Psoas muscle (tissue), 8 donors: ENCODE measurements around the gene ATP6V1G1. TPM values are rescaled to one million over a fixed set of nuclear protein-coding genes. Genes with fewer than 3 reads are reported as not detected.

Source experiments
- ATAC-seq, 4 donors: fragments of 200-7000 bp; cut with Tn5 transposase; one replicate each; pipeline ENCODE4 v1.9.1; 2020; ENCODE audit warnings: moderate library complexity in 3 of 4, mild to moderate bottlenecking in 2 of 4
- DNase-seq, 2 donors: peaks; one replicate each; pipeline ENCODE4 v3.0.0-alpha.2; 2020
- H3K27ac ChIP-seq: fragments of 200-600 bp; one replicate; pipeline ENCODE4 v1.8.0; 2022
- H3K27me3 ChIP-seq, 3 donors: fragments of 200-600 bp in 1 of 3; one replicate each; pipeline versions ENCODE4 v1.6.1 to v1.8.0; 2013 to 2022; ENCODE audit warnings: low read length in 2 of 3, mild to moderate bottlenecking in 2 of 3, moderate library complexity in 1 of 3; ENCODE audit not compliant: insufficient read depth in 3 of 3
- H3K36me3 ChIP-seq, 2 donors: fragments of 200-600 bp in 1 of 2; one replicate each; pipeline versions ENCODE4 v1.6.1 to v1.8.0; 2013 to 2022; ENCODE audit warnings: low read depth in 1 of 2, mild to moderate bottlenecking in 1 of 2, moderate library complexity in 1 of 2; ENCODE audit not compliant: insufficient read depth in 1 of 2
- H3K4me1 ChIP-seq: fragments of 200-600 bp; one replicate; pipeline ENCODE4 v1.8.0; 2022
- H3K4me3 ChIP-seq: fragments of 200-600 bp; one replicate; pipeline ENCODE4 v1.8.0; 2022; ENCODE audit warnings: mild to moderate bottlenecking
- H3K9me3 ChIP-seq: fragments of 200-600 bp; one replicate; pipeline ENCODE4 v1.8.0; 2022
- CTCF ChIP-seq: fragments of 200-600 bp; IDR thresholded peaks from one replicate; pipeline ENCODE4 v1.8.0; 2022; ENCODE audit warnings: antibody characterized with exemption
- WGBS, 3 donors: extraction: QIAGEN DNeasy Blood & Tissue Kit; methylation state at CpG; one replicate each; pipeline versions ENCODE4 v1.1.6 to v1.1.7; 2013; 5-methylcytosine and 5-hydroxymethylcytosine counted together
- intact Hi-C, 2 donors: fragments of 100-400 bp; cut with DNase I; formaldehyde crosslinking; loops; one replicate each; pipeline versions ENCODE4 v1.11.0 to v1.14.2; 2022
- polyA plus RNA-seq, 3 donors: library from polyadenylated mRNA; stranded (reverse); fragments of 200-250 nt; gene quantifications; one replicate each; pipeline ENCODE4 v1.2.3, GENCODE V29; 2013
- total RNA-seq, 4 donors: library from RNA; stranded (reverse); fragmentation: NEBNext Ultra II Directional in 2 of 4; extraction: Animal tissue kit (Norgen Biotek cat#: 25700) in 2 of 4; gene quantifications; one replicate each; pipeline versions ENCODE4 v1.2.1 to v1.2.4, GENCODE V29; 2021 to 2023
- donor health status: healthy with polysubstance abuse.
- donor health status: DM: no; HTN: no; CAD: no; lungs with moderate emphysema.
- donor health status: Bipolar disorder and iron deficiency.
- donor health status: healthy.
- donor health status: DM: yes; HTN: yes; CAD: no.
- donor health status: DM: no; HTN: no; CAD: no.
- donor health status: DM: no; HTN: no; CAD: no.
- donor health status: DM: yes; HTN: yes; CAD: no.

Gene ATP6V1G1
- total and polyA plus RNA-seq, 7 donors, result 60.9 to 132 (median 98.8) TPM

- peaks cover 0 to 57% of the 10 kb centered on the region in 2 donors for H3K36me3 ChIP-seq
- no peaks in the 10 kb centered on the region for H3K9me3 ChIP-seq
- no peaks in the 10 kb centered on the region for H3K4me1 ChIP-seq
- no peak overlapping the region for H3K4me3 ChIP-seq
- no peaks in the 10 kb centered on the region for H3K27me3 ChIP-seq
- WGBS, 3 donors, result 75 to 87% (median 81%) methylated on average over 4 of the region's 4 CpGs
- ATAC-seq (no peak), DNase-seq (no peak)
- intact Hi-C loops, result no loop called here
- no peak overlapping the region for H3K27ac ChIP-seq
- TF ChIP-seq CTCF, result no peak
Measured at GRCh38 chr9:114626415-114627020, 38.9 kb downstream of the ATP6V1G1 start.

GRCh38 chr9:114627553-114627952 lies 40.0 kb downstream of the ATP6V1G1 start:
- ATAC-seq, result no peak
- no peaks in the 10 kb centered on the region for H3K9me3 ChIP-seq
- peaks cover 0 to 59% of the 10 kb centered on the region in 2 donors for H3K36me3 ChIP-seq

GRCh38 chr9:114629563-114630090 lies 42.1 kb downstream of the ATP6V1G1 start:
- H3K36me3 ChIP-seq, result peaks cover 0 to 80% of the 10 kb centered on the region in 2 donors
- ATAC-seq (no peak), DNase-seq (no peak)
- no peak overlapping the region for H3K27ac ChIP-seq
- no peak overlapping the region for H3K4me3 ChIP-seq
- 74 to 81% (median 76%) methylated on average over 7 of the region's 7 CpGs for WGBS, 3 donors
- no peak for TF ChIP-seq CTCF
- no peaks in the 10 kb centered on the region for H3K27me3 ChIP-seq
- no peaks in the 10 kb centered on the region for H3K4me1 ChIP-seq
- no peaks in the 10 kb centered on the region for H3K9me3 ChIP-seq
- intact Hi-C loops, result no loop called here

More at GRCh38 chr9:114627553-114627952, 40.0 kb downstream of the ATP6V1G1 start:
- intact Hi-C loops, result no loop called here
- DNase-seq, result no peak
- no peak for TF ChIP-seq CTCF
- Histone ChIP-seq H3K27ac (no peak overlapping the region), H3K4me3 (no peak overlapping the region), H3K27me3 (no peaks in the 10 kb centered on the region), H3K4me1 (no peaks in the 10 kb centered on the region)
- 92 to 97% (median 96%) methylated on average over 1 of the region's 1 CpG for WGBS, 3 donors

- ATAC-seq (no peak), DNase-seq (no peak)
- Histone ChIP-seq H3K27me3 (no peaks in the 10 kb centered on the region), H3K27ac (no peak overlapping the region), H3K4me1 (no peaks in the 10 kb centered on the region), H3K4me3 (no peak overlapping the region), H3K36me3 (peaks cover 0 to 91% of the 10 kb centered on the region in 2 donors), H3K9me3 (no peaks in the 10 kb centered on the region)
- WGBS, 3 donors, result 0 to 35% (median 0%) methylated on average over 2 of the region's 2 CpGs
- TF ChIP-seq CTCF, result no peak
- intact Hi-C loops, result no loop called here
Measured at GRCh38 chr9:114631166-114631565, 43.6 kb downstream of the ATP6V1G1 start.
